HepG2 (cell line): ENCODE measurements around the gene SLC16A3. TPM values are rescaled to one million over a fixed set of nuclear protein-coding genes. Genes with fewer than 3 reads are reported as not detected.

Experiments used
- ATF7-NPFF ChIP-seq: sonication (generic); formaldehyde crosslinking; IDR thresholded peaks from 2 replicates; pipeline ENCODE4 v1.8.1; 2023; ENCODE audit warnings: mild to moderate bottlenecking, low read depth, missing genetic modification reagents, moderate library complexity
- HNF4G ChIP-seq, 2 experiments: sonication (generic) in 1 of 2; formaldehyde crosslinking in 1 of 2; IDR thresholded peaks; 2 replicates each; pipeline versions ENCODE4 v1.4.0 to v1.6.1; 2011 to 2020; ENCODE audit warnings: borderline replicate concordance in 2 of 2, low read depth in 2 of 2, mild to moderate bottlenecking in 2 of 2, low read length in 1 of 2, missing genetic modification reagents in 1 of 2, moderate library complexity in 1 of 2
- MED8 ChIP-seq: sonication (generic); formaldehyde crosslinking; IDR thresholded peaks from 2 replicates; pipeline ENCODE4 v1.8.1; 2023; ENCODE audit warnings: mild to moderate bottlenecking, missing genetic modification reagents; ENCODE audit not compliant: insufficient replicate concordance
- PCBP1 ChIP-seq: fragments of 200-400 bp; formaldehyde crosslinking; IDR thresholded peaks from 2 replicates; pipeline ENCODE4 v1.6.1; 2017; ENCODE audit warnings: mild to moderate bottlenecking, low read depth, low read length, borderline replicate concordance
- PRMT3 ChIP-seq: sonication (generic); formaldehyde crosslinking; IDR thresholded peaks from 2 replicates; pipeline ENCODE4 v1.8.1; 2022; ENCODE audit warnings: low read depth, mild to moderate bottlenecking, moderate library complexity, missing genetic modification reagents, borderline replicate concordance
- SATB2 ChIP-seq: sonication (generic); formaldehyde crosslinking; IDR thresholded peaks from 2 replicates; pipeline ENCODE4 v1.5.0; 2020; ENCODE audit warnings: missing genetic modification reagents
- SOX5 ChIP-seq: IDR thresholded peaks from 2 replicates; pipeline ENCODE4 v1.6.1; 2016; ENCODE audit warnings: borderline replicate concordance
- ZMYM3 ChIP-seq: sonication (generic); formaldehyde crosslinking; IDR thresholded peaks from 2 replicates; pipeline ENCODE4 v1.5.1; 2020; ENCODE audit warnings: mild to moderate bottlenecking, missing genetic modification reagents
- ZNF326 ChIP-seq: sonication (generic); formaldehyde crosslinking; IDR thresholded peaks from 2 replicates; pipeline ENCODE4 v1.4.0; 2020; ENCODE audit warnings: missing genetic modification reagents, borderline replicate concordance
- ZSCAN12 ChIP-seq: sonication (generic); formaldehyde crosslinking; IDR thresholded peaks from 2 replicates; pipeline ENCODE4 v1.9.0; 2021; ENCODE audit warnings: mild to moderate bottlenecking, missing genetic modification reagents
- polyA plus RNA-seq, 8 experiments: library from polyadenylated mRNA; depleted of rRNA in 3 of 8; stranded (reverse) in 7 of 8; unstranded in 1 of 8; fragments of >200 nt; fragmentation: Illumina TruSeq in 4 of 8; extraction: Trizol in 4 of 8; gene quantifications; 2 replicates each; pipeline versions ENCODE4 v1.2.1 to v1.2.3, GENCODE V29; 2011 to 2016; ENCODE audit warnings: low read depth in 4 of 8, missing spikeins in 1 of 8, mixed read lengths in 1 of 8; ENCODE audit not compliant: insufficient read depth in 1 of 8
- total RNA-seq, 5 experiments: library from RNA; depleted of rRNA; stranded (reverse); fragments of >200 nt; fragmentation: Illumina TruSeq; extraction: Trizol; gene quantifications; 2 replicates each; pipeline ENCODE4 v1.2.3, GENCODE V29; 2016; ENCODE audit warnings: low read depth in 1 of 5
- TF ChIP-seq, protein P1 (sequence below): IDR thresholded peaks from 2 replicates; pipeline ENCODE4 v1.4.0; 2020; ENCODE audit warnings: mild to moderate bottlenecking, missing genetic modification reagents
- TF ChIP-seq, protein P2 (sequence below): sonication (generic); formaldehyde crosslinking; IDR thresholded peaks from 2 replicates; pipeline ENCODE4 v1.8.1; 2023; ENCODE audit warnings: mild to moderate bottlenecking, missing genetic modification reagents
- TF ChIP-seq, protein P3 (sequence below): sonication (generic); formaldehyde crosslinking; IDR thresholded peaks from 2 replicates; pipeline ENCODE4 v1.5.0; 2020; ENCODE audit warnings: mild to moderate bottlenecking, missing genetic modification reagents
- TF ChIP-seq, protein P4 (sequence below): sonication (generic); formaldehyde crosslinking; IDR thresholded peaks from 2 replicates; pipeline ENCODE4 v1.8.0; 2022; ENCODE audit warnings: mild to moderate bottlenecking, missing genetic modification reagents
- TF ChIP-seq, protein P5 (sequence below): sonication (generic); formaldehyde crosslinking; conservative IDR thresholded peaks from 2 replicates; pipeline ENCODE4 v1.4.0; 2020; ENCODE audit warnings: missing genetic modification reagents

Gene SLC16A3
- total and polyA plus RNA-seq, 2 of the 13 experiments (the other 11 are each of a cell fraction or from before 2014, with no cell fraction given), result 242 to 349 TPM

DNA sequence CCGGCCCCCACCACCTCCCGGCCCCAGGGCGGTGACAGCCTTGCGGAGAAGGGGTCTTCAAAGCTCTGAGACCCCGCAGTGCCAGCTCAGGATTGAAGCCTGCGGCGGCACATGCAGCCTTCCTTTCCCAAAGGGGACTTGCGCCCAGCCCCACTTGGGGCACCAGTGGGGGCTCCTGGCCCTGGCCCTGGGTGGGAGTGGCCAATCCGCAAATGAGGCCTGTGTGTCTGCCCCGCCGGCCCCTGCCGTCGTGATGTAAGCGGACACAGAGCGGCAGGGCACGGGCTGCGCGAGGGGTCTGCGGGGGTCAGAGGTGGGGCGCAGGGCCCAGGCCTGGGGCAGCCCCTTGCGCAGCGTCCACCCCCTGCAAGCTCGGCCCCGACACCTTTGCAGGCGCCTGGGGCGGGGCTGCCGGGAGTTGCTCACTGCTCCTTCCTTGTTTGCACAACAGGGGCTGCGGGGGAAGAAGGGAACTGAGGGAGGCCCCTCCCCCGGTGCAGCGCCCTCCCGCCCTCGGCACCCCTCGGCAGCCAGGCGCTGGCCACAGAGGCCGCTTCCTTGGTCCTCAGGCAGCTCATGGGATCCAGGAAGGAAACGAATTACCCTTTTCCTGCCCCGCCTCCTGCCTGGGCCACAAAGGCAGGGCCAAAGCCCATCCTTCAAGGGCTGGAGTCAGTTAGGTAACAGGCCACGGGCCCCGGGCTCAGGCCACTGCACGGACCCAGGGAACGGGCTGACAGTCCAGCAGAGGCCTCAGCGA lies 2.9 kb downstream of the SLC16A3 start (continued):
- TF ChIP-seq, protein P1, sequence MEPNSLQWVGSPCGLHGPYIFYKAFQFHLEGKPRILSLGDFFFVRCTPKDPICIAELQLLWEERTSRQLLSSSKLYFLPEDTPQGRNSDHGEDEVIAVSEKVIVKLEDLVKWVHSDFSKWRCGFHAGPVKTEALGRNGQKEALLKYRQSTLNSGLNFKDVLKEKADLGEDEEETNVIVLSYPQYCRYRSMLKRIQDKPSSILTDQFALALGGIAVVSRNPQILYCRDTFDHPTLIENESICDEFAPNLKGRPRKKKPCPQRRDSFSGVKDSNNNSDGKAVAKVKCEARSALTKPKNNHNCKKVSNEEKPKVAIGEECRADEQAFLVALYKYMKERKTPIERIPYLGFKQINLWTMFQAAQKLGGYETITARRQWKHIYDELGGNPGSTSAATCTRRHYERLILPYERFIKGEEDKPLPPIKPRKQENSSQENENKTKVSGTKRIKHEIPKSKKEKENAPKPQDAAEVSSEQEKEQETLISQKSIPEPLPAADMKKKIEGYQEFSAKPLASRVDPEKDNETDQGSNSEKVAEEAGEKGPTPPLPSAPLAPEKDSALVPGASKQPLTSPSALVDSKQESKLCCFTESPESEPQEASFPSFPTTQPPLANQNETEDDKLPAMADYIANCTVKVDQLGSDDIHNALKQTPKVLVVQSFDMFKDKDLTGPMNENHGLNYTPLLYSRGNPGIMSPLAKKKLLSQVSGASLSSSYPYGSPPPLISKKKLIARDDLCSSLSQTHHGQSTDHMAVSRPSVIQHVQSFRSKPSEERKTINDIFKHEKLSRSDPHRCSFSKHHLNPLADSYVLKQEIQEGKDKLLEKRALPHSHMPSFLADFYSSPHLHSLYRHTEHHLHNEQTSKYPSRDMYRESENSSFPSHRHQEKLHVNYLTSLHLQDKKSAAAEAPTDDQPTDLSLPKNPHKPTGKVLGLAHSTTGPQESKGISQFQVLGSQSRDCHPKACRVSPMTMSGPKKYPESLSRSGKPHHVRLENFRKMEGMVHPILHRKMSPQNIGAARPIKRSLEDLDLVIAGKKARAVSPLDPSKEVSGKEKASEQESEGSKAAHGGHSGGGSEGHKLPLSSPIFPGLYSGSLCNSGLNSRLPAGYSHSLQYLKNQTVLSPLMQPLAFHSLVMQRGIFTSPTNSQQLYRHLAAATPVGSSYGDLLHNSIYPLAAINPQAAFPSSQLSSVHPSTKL (CRISPR knock-in tag), result peak; percentile 75
- TF ChIP-seq HNF4G (IDR thresholded peaks at IDR 0.05; ENCODE audit: borderline replicate concordance, low read depth, low read length), result no peak; the same call in 1 of the 2 replicates
- peak; percentile 64; the same call in 1 of the 2 replicates for TF ChIP-seq HNF4G (CRISPR knock-in tag; IDR thresholded peaks at IDR 0.05; ENCODE audit: borderline replicate concordance, low read depth)
- no peak for TF ChIP-seq ZSCAN12
- TF ChIP-seq, protein P2, sequence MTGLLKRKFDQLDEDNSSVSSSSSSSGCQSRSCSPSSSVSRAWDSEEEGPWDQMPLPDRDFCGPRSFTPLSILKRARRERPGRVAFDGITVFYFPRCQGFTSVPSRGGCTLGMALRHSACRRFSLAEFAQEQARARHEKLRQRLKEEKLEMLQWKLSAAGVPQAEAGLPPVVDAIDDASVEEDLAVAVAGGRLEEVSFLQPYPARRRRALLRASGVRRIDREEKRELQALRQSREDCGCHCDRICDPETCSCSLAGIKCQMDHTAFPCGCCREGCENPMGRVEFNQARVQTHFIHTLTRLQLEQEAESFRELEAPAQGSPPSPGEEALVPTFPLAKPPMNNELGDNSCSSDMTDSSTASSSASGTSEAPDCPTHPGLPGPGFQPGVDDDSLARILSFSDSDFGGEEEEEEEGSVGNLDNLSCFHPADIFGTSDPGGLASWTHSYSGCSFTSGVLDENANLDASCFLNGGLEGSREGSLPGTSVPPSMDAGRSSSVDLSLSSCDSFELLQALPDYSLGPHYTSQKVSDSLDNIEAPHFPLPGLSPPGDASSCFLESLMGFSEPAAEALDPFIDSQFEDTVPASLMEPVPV (CRISPR knock-in tag), result peak; percentile 96
- peak; percentile 77 for TF ChIP-seq ZNF326 (CRISPR knock-in tag)
- TF ChIP-seq, protein P3, sequence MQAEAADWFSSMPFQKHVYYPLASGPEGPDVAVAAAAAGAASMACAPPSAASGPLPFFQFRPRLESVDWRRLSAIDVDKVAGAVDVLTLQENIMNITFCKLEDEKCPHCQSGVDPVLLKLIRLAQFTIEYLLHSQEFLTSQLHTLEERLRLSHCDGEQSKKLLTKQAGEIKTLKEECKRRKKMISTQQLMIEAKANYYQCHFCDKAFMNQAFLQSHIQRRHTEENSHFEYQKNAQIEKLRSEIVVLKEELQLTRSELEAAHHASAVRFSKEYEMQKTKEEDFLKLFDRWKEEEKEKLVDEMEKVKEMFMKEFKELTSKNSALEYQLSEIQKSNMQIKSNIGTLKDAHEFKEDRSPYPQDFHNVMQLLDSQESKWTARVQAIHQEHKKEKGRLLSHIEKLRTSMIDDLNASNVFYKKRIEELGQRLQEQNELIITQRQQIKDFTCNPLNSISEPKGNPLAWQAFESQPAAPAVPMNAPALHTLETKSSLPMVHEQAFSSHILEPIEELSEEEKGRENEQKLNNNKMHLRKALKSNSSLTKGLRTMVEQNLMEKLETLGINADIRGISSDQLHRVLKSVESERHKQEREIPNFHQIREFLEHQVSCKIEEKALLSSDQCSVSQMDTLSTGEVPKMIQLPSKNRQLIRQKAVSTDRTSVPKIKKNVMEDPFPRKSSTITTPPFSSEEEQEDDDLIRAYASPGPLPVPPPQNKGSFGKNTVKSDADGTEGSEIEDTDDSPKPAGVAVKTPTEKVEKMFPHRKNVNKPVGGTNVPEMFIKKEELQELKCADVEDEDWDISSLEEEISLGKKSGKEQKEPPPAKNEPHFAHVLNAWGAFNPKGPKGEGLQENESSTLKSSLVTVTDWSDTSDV (CRISPR knock-in tag), result no peak; the same call in 1 of the 2 replicates
- TF ChIP-seq, protein P4, sequence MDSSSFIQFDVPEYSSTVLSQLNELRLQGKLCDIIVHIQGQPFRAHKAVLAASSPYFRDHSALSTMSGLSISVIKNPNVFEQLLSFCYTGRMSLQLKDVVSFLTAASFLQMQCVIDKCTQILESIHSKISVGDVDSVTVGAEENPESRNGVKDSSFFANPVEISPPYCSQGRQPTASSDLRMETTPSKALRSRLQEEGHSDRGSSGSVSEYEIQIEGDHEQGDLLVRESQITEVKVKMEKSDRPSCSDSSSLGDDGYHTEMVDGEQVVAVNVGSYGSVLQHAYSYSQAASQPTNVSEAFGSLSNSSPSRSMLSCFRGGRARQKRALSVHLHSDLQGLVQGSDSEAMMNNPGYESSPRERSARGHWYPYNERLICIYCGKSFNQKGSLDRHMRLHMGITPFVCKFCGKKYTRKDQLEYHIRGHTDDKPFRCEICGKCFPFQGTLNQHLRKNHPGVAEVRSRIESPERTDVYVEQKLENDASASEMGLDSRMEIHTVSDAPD (CRISPR knock-in tag), result peak; percentile 81
- TF ChIP-seq PRMT3 (CRISPR knock-in tag), result no peak
- peak; percentile 75; the same call in 1 of the 2 replicates for TF ChIP-seq ATF7-NPFF (CRISPR knock-in tag)
- peak; percentile 78; the same call in 1 of the 2 replicates for TF ChIP-seq PCBP1
- TF ChIP-seq MED8, result peak; percentile 75
- TF ChIP-seq, protein P5, sequence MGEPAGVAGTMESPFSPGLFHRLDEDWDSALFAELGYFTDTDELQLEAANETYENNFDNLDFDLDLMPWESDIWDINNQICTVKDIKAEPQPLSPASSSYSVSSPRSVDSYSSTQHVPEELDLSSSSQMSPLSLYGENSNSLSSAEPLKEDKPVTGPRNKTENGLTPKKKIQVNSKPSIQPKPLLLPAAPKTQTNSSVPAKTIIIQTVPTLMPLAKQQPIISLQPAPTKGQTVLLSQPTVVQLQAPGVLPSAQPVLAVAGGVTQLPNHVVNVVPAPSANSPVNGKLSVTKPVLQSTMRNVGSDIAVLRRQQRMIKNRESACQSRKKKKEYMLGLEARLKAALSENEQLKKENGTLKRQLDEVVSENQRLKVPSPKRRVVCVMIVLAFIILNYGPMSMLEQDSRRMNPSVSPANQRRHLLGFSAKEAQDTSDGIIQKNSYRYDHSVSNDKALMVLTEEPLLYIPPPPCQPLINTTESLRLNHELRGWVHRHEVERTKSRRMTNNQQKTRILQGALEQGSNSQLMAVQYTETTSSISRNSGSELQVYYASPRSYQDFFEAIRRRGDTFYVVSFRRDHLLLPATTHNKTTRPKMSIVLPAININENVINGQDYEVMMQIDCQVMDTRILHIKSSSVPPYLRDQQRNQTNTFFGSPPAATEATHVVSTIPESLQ (CRISPR knock-in tag), result peak; percentile 27; the same call in 1 of the 2 replicates
- peak; percentile 50; the same call in 1 of the 2 replicates for TF ChIP-seq ZMYM3 (CRISPR knock-in tag)
- peak; percentile 75; the same call in 1 of the 2 replicates for TF ChIP-seq SOX5 (CRISPR knock-in tag)
- no peak; the same call in 1 of the 2 replicates for TF ChIP-seq SATB2 (CRISPR knock-in tag)
